Liver (tissue), 9 donors: ENCODE measurements around the gene NFIA. TPM values are rescaled to one million over a fixed set of nuclear protein-coding genes. Genes with fewer than 3 reads are reported as not detected.

ENCODE experiments used
- DNase-seq: peaks from one replicate; pipeline ENCODE4 v3.0.0-alpha.2; 2017; ENCODE audit warnings: low spot score
- H3K27ac ChIP-seq, 2 donors: one replicate each; pipeline ENCODE4 v1.7.0; 2013; ENCODE audit warnings: inconsistent platforms in 2 of 2, low read length in 2 of 2, control low read depth in 1 of 2, low read depth in 1 of 2, mild to moderate bottlenecking in 1 of 2
- H3K27me3 ChIP-seq, 4 donors: one replicate each; pipeline versions ENCODE4 v1.6.1 to v1.7.0; 2013; ENCODE audit warnings: low read length in 3 of 4, inconsistent platforms in 1 of 4, mild to moderate bottlenecking in 1 of 4, moderate library complexity in 1 of 4; ENCODE audit not compliant: control insufficient read depth in 4 of 4, insufficient read depth in 4 of 4
- H3K36me3 ChIP-seq, 4 donors: one replicate each; pipeline versions ENCODE4 v1.6.1 to v1.7.0; 2013; ENCODE audit warnings: low read length in 3 of 4, mild to moderate bottlenecking in 3 of 4, low read depth in 1 of 4, moderate library complexity in 1 of 4; ENCODE audit not compliant: control insufficient read depth in 4 of 4, insufficient read depth in 3 of 4
- H3K4me1 ChIP-seq, 4 donors: one replicate each; pipeline versions ENCODE4 v1.6.1 to v1.7.0; 2013; ENCODE audit warnings: low read length in 3 of 4, mild to moderate bottlenecking in 3 of 4, moderate library complexity in 1 of 4; ENCODE audit not compliant: control insufficient read depth in 4 of 4, insufficient read depth in 4 of 4
- H3K4me3 ChIP-seq, 3 donors: one replicate each; pipeline versions ENCODE4 v1.6.1 to v1.7.0; 2013; ENCODE audit warnings: low read length in 3 of 3, control low read depth in 1 of 3, low read depth in 1 of 3, mild to moderate bottlenecking in 1 of 3
- H3K9ac ChIP-seq, 2 donors: one replicate each; pipeline ENCODE4 v1.7.0; 2013; ENCODE audit warnings: low read length in 2 of 2, mild to moderate bottlenecking in 2 of 2, moderate library complexity in 2 of 2, control low read depth in 1 of 2, low read depth in 1 of 2
- H3K9me3 ChIP-seq, 4 donors: one replicate each; pipeline versions ENCODE4 v1.6.1 to v1.7.0; 2013; ENCODE audit warnings: low read length in 3 of 4; ENCODE audit not compliant: control insufficient read depth in 4 of 4
- ATF3 ChIP-seq: IDR thresholded peaks from 2 replicates; pipeline ENCODE4 v1.6.1; 2016; ENCODE audit warnings: antibody characterized with exemption
- CTCF ChIP-seq: fragments of 150-350 bp; IDR thresholded peaks from 2 replicates; pipeline ENCODE4 v1.5.1; 2017; ENCODE audit warnings: improper control_type of control experiment, low read depth, low read length; ENCODE audit not compliant: missing input control
- EGR1 ChIP-seq, 2 donors: IDR thresholded peaks; 2 replicates each; pipeline ENCODE4 v1.6.1; 2016 to 2018; ENCODE audit warnings: antibody characterized with exemption in 2 of 2, low read depth in 2 of 2
- FOXA2 ChIP-seq: IDR thresholded peaks from 2 replicates; pipeline ENCODE4 v1.6.1; 2016; ENCODE audit warnings: antibody characterized with exemption
- GABPA ChIP-seq, 2 donors: IDR thresholded peaks in 1 of 2; conservative IDR thresholded peaks in 1 of 2; 2 replicates each; pipeline ENCODE4 v1.6.1; 2016; ENCODE audit warnings: antibody characterized with exemption in 2 of 2, mild to moderate bottlenecking in 1 of 2, moderate library complexity in 1 of 2
- HNF4A ChIP-seq, 2 donors: conservative IDR thresholded peaks; 2 replicates each; pipeline ENCODE4 v1.6.1; 2016; ENCODE audit warnings: antibody characterized with exemption in 2 of 2, mild to moderate bottlenecking in 2 of 2
- HNF4G ChIP-seq: IDR thresholded peaks from 2 replicates; pipeline ENCODE4 v1.6.1; 2016; ENCODE audit warnings: antibody characterized with exemption
- JUND ChIP-seq, 2 donors: IDR thresholded peaks; 2 replicates each; pipeline ENCODE4 v1.6.1; 2016; ENCODE audit warnings: antibody characterized with exemption in 2 of 2
- MAX ChIP-seq: IDR thresholded peaks from 2 replicates; pipeline ENCODE4 v1.6.1; 2016; ENCODE audit warnings: antibody characterized with exemption
- RXRA ChIP-seq, 2 donors: IDR thresholded peaks; 2 replicates each; pipeline ENCODE4 v1.6.1; 2017 to 2018; ENCODE audit warnings: antibody characterized with exemption in 2 of 2, mild to moderate bottlenecking in 1 of 2
- YY1 ChIP-seq: IDR thresholded peaks from 2 replicates; pipeline ENCODE4 v1.6.1; 2016; ENCODE audit warnings: antibody characterized with exemption, mild to moderate bottlenecking
- ZBTB33 ChIP-seq: IDR thresholded peaks from 2 replicates; pipeline ENCODE4 v1.6.1; 2016; ENCODE audit warnings: antibody characterized with exemption
- whole genome bisulfite sequencing: extraction: QIAGEN DNeasy Blood & Tissue Kit; methylation state at CpG from one replicate; pipeline ENCODE4 v1.1.7; 2013; 5-methylcytosine and 5-hydroxymethylcytosine counted together
- polyA plus RNA-seq, 2 donors: library from polyadenylated mRNA; stranded (reverse) in 1 of 2; unstranded in 1 of 2; fragments of 200-250 nt in 1 of 2; fragments of >200 nt in 1 of 2; fragmentation: Nextera tagmentation in 1 of 2; extraction: Ambion mirVana in 1 of 2; gene quantifications; one replicate each; pipeline versions ENCODE4 v1.2.1 to v1.2.3, GENCODE V29; 2013 to 2015
- total RNA-seq, 2 donors: library from RNA; depleted of rRNA; stranded (reverse); fragments of >200 nt; gene quantifications; one replicate each; pipeline ENCODE4 v1.2.3, GENCODE V29; 2014
- donor health status: healthy.
- donor health status: healthy.
- donor health status: healthy.
- donor health status: healthy.
- donor health status: healthy.

The NFIA gene
- total and polyA plus RNA-seq, 4 donors: 6.8 to 53.7 (median 22.2) TPM

GRCh38 chr1:61399199-61399598 lies 316.8 kb downstream of the NFIA start (continued):
- TF ChIP-seq JUND (IDR thresholded peaks at IDR 0.05): no peak

- H3K27me3 ChIP-seq: no peaks in the 10 kb centered on the region
- 79% methylated on average over 5 of the region's 5 CpGs for WGBS
- no peak for DNase-seq
- no peak for TF ChIP-seq FOXA2
- TF ChIP-seq HNF4G: no peak
- TF ChIP-seq EGR1 (IDR thresholded peaks at IDR 0.05; ENCODE audit: low read depth in 2 of 2): no peak
- no peak for TF ChIP-seq MAX
- no peak for TF ChIP-seq GABPA (IDR thresholded peaks at IDR 0.05 in 1 of 2, conservative IDR thresholded peaks at IDR 0.05 in 1 of 2)
- TF ChIP-seq ATF3: no peak
- no peak for TF ChIP-seq RXRA (IDR thresholded peaks at IDR 0.05)
- TF ChIP-seq ZBTB33: no peak
- H3K9me3 ChIP-seq: no peaks in the 10 kb centered on the region
- H3K4me1 ChIP-seq: no peaks in the 10 kb centered on the region
- no peak overlapping the region for H3K9ac ChIP-seq
- H3K4me3 ChIP-seq: no peak overlapping the region
- no peak overlapping the region for H3K27ac ChIP-seq
- H3K36me3 ChIP-seq: peaks cover 2 to 23% (median 4%) of the 10 kb centered on the region in 4 donors
Measured at GRCh38 chr1:61400131-61400770, 317.9 kb downstream of the NFIA start.

- TF ChIP-seq HNF4A (conservative IDR thresholded peaks at IDR 0.05): no peak
- TF ChIP-seq JUND (IDR thresholded peaks at IDR 0.05): no peak
- no peak for TF ChIP-seq YY1
- TF ChIP-seq ATF3: no peak
- no peak for TF ChIP-seq CTCF
- TF ChIP-seq ZBTB33: no peak
- no peaks in the 10 kb centered on the region for H3K4me1 ChIP-seq
- whole genome bisulfite sequencing: 86% methylated on average over 3 of the region's 3 CpGs
Measured at GRCh38 chr1:61400997-61401396, 318.6 kb downstream of the NFIA start.

More at GRCh38 chr1:61400997-61401396, 318.6 kb downstream of the NFIA start:
- no peak for DNase-seq
- Histone ChIP-seq H3K9me3 (no peaks in the 10 kb centered on the region), H3K9ac (no peak overlapping the region), H3K4me3 (no peak overlapping the region), H3K27me3 (no peaks in the 10 kb centered on the region), H3K27ac (no peak overlapping the region), H3K36me3 (peaks cover 2 to 21% (median 4%) of the 10 kb centered on the region in 4 donors)
